Fibroblast of the aortic adventitia (primary cell): Measurements from ENCODE around the gene CDH23. TPM values are rescaled to one million over a fixed set of nuclear protein-coding genes. Genes with fewer than 3 reads are reported as not detected.
A peak's percentile ranks its signal among the peaks of the same experiment; 100 is the strongest.

Source experiments
- DNase-seq: peaks from one replicate; pipeline ENCODE4 v3.0.0-alpha.2; 2010; ENCODE audit warnings: low read depth
- H3K4me3 ChIP-seq: 2 replicates; pipeline ENCODE4 v1.5.1; 2011; ENCODE audit warnings: low read depth, mild to moderate bottlenecking, control low read depth, low read length, moderate library complexity
- CTCF ChIP-seq: IDR thresholded peaks from 2 replicates; pipeline ENCODE4 v1.5.1; 2011; ENCODE audit warnings: mild to moderate bottlenecking, low read length, control low read depth, inconsistent platforms; ENCODE audit not compliant: insufficient read depth
- total RNA-seq: library from RNA; depleted of rRNA; stranded (reverse); fragments of >200 nt; gene quantifications from 2 replicates; pipeline ENCODE4 v1.2.3, GENCODE V29; 2012; ENCODE audit warnings: low replicate concordance

CDH23 gene
- total RNA-seq, 1 donor: 0.27 TPM

- TF ChIP-seq CTCF: no peak
- peak; percentile 23 for DNase-seq
- H3K4me3 ChIP-seq: no peak overlapping the region
These were observed 441.8 kb downstream of the CDH23 start for GRCh38 chr10:71838264-71839211.

- DNase-seq: peak; percentile 93
- no peak overlapping the region for H3K4me3 ChIP-seq
- TF ChIP-seq CTCF: no peak
These were observed 443.6 kb downstream of the CDH23 start for GRCh38 chr10:71840177-71840957.

- H3K4me3 ChIP-seq: no peak overlapping the region
- no peak for DNase-seq
- TF ChIP-seq CTCF: no peak
These were observed 444.2 kb downstream of the CDH23 start for GRCh38 chr10:71840958-71841335.

- no peak for TF ChIP-seq CTCF
- H3K4me3 ChIP-seq: no peak overlapping the region
- DNase-seq: no peak
These were observed 445.7 kb downstream of the CDH23 start for GRCh38 chr10:71842422-71842821.

- TF ChIP-seq CTCF: no peak
- H3K4me3 ChIP-seq: no peak overlapping the region
- no peak for DNase-seq
These were observed 446.4 kb downstream of the CDH23 start for GRCh38 chr10:71842856-71843686.

- no peak for TF ChIP-seq CTCF
- no peak for DNase-seq
- H3K4me3 ChIP-seq: no peak overlapping the region
These were observed 447.4 kb downstream of the CDH23 start for GRCh38 chr10:71844084-71844483.
